Ovary (tissue), 3 donors: ENCODE results near the gene OR1F1.

Experiments used
- CTCF ChIP-seq, 3 donors: fragments of 450-650 bp in 2 of 3; fragments of 200-600 bp in 1 of 3; IDR thresholded peaks; one replicate each; pipeline versions ENCODE4 v1.5.1 to v1.8.0; 2016 to 2022; ENCODE audit warnings: antibody characterized with exemption in 3 of 3, mild to moderate bottlenecking in 1 of 3
- POLR2A ChIP-seq: fragments of 450-650 bp; IDR thresholded peaks from one replicate; pipeline ENCODE4 v1.6.1; 2017; ENCODE audit warnings: antibody characterized with exemption, mild to moderate bottlenecking, moderate library complexity
- donor health status: DM: no; HTN: no; CAD: no.

GRCh38 chr16:3157229-3158025 is 30.6 kb upstream of the OR1F1 start:
- no peak for TF ChIP-seq CTCF (IDR thresholded peaks at IDR 0.05)
- TF ChIP-seq POLR2A, result no peak
